K562 treated with DMSO at 1 percent for 4 hours (cell line): ENCODE data around the gene NUP35. TPM values are rescaled to one million over a fixed set of nuclear protein-coding genes. Genes with fewer than 3 reads are reported as not detected.

ENCODE experiments used
- total RNA-seq: library from RNA; unstranded; fragments of 300-600 nt; gene quantifications from 2 replicates; pipeline ENCODE4 v1.2.3, GENCODE V29; 2022; ENCODE audit not compliant: insufficient read depth

The NUP35 gene
- 8.2 and 8.8 TPM in 2 replicates for total RNA-seq

GRCh38 chr2:183124222-183124956, at the start of gene NUP35:
TSS of gene NUP35 (plus strand) at chr2:183124443. CDS start at chr2:183124458, 15 bp downstream.

GRCh38 chr2:183078464-183079138, 45.6 kb upstream of the NUP35 start, which contains the start of gene DUSP19:
TSS of gene DUSP19 (plus strand) at chr2:183078747. CDS start at chr2:183078934, 187 bp downstream.

Other genes with a start within 250 kb of the NUP35 start
- 56.9 and 63.0 TPM in 2 replicates for gene NCKAP1, start 86.0 kb upstream of the NUP35 start, total RNA-seq
- 0.59 and 0.67 TPM in 2 replicates for gene DUSP19, start 45.7 kb upstream of the NUP35 start, total RNA-seq